GM19452 (cell line): Measurements from ENCODE around the gene APOBEC4.

Experiments used
- ATAC-seq: cut with Tn5 transposase; IDR thresholded peaks from one replicate; pipeline ENCODE4 v1.9.1; 2021; ENCODE audit not compliant: unreplicated experiment

Gene APOBEC4

GRCh38 chr1:183675381-183675780, 22.3 kb upstream of the APOBEC4 start:
- no peak for ATAC-seq

- ATAC-seq: no peak
Measured at GRCh38 chr1:183674886-183675285, 21.8 kb upstream of the APOBEC4 start.

GRCh38 chr1:183674339-183674738, 21.2 kb upstream of the APOBEC4 start:
- no peak for ATAC-seq

- no peak for ATAC-seq
Measured at GRCh38 chr1:183673605-183674323, 20.6 kb upstream of the APOBEC4 start.

GRCh38 chr1:183670169-183670568, 17.1 kb upstream of the APOBEC4 start:
- ATAC-seq: no peak

GRCh38 chr1:183656355-183656754, 3.2 kb upstream of the APOBEC4 start:
- ATAC-seq: no peak

GRCh38 chr1:183655562-183656075, 2.5 kb upstream of the APOBEC4 start:
- ATAC-seq: peak; percentile 56

- no peak for ATAC-seq
Measured at GRCh38 chr1:183654706-183655105, 1.6 kb upstream of the APOBEC4 start.

- no peak for ATAC-seq
Measured at GRCh38 chr1:183653876-183654451, 848 bp upstream of the APOBEC4 start.

- no peak for ATAC-seq
Measured at GRCh38 chr1:183653462-183653794, 312 bp upstream of the APOBEC4 start.

- ATAC-seq: peak; percentile 42
Measured at GRCh38 chr1:183652107-183652506, 1.0 kb downstream of the APOBEC4 start.

GRCh38 chr1:183651612-183652011, 1.5 kb downstream of the APOBEC4 start:
- ATAC-seq: no peak

GRCh38 chr1:183648042-183648441, 5.1 kb downstream of the APOBEC4 start:
- no peak for ATAC-seq

GRCh38 chr1:183646776-183647175, 6.3 kb downstream of the APOBEC4 start:
- no peak for ATAC-seq

GRCh38 chr1:183645531-183645930, 7.6 kb downstream of the APOBEC4 start:
- ATAC-seq: no peak

GRCh38 chr1:183642166-183642565, 10.9 kb downstream of the APOBEC4 start:
- no peak for ATAC-seq

GRCh38 chr1:183640193-183640592, 12.9 kb downstream of the APOBEC4 start:
- no peak for ATAC-seq

- no peak for ATAC-seq
Measured at GRCh38 chr1:183638649-183639387, 14.3 kb downstream of the APOBEC4 start.

- no peak for ATAC-seq
Measured at GRCh38 chr1:183636783-183637182, 16.3 kb downstream of the APOBEC4 start.

- ATAC-seq: no peak
Measured at GRCh38 chr1:183636334-183636682, 16.8 kb downstream of the APOBEC4 start.

GRCh38 chr1:183635606-183636333, 17.3 kb downstream of the APOBEC4 start, which contains the start of gene ARPC5:
Gene ARPC5, minus strand, starts transcription at chr1:183635783. Its CDS starts 124 bp downstream, at chr1:183635659.
- peak; percentile 85 for ATAC-seq
